NCI-H2171 treated with DMSO at 0.1 percent for 48 hours (cell line): ENCODE data around the gene RHOG.
"Not testable (repeated sequence)": the region's sequence is repeated elsewhere in the genome, so short reads cannot be mapped to it uniquely, and the experiment has no call there.

Source experiments
- DNase-seq: peaks from one replicate; lab custom pipeline; 2025; lab: John Stamatoyannopoulos, UW

The RHOG gene

DNA sequence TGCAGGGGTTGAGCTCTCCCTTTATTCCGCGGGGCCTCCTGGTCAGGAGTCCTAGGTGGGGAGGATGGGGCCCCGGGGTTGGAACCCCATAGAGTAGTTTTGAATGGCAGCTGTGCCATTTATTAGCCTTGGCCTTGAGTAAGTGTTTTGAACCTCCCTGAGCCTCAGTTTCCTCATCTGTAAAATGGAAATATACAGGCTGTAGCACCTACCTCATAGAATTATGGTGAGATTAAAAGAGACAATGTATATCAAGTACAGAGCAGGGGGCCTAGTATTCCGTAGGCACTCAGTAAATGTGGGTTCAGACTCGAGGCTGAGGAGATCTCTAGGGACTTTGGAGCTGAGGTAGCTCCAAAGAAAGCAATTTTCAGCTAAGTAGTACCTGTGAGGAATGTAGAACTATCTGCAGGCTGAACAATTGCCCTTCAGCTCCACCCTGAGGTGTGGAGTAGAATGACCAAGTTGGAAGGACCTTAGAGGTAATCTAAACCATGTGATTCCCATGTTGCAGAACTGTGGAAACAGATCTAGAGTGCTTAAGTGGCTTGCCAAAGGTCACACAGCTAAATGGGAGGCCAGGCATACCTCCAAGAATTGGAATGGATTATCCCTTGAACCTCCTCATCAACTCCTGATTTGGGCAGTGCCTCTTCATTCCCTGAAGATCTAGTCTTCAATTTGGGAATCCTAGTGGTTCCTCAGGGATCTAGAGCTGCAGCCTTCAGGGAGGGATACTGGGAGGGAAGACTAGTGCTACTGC is 31.7 kb downstream of the RHOG start:
- DNase-seq: peak; percentile 21

DNA sequence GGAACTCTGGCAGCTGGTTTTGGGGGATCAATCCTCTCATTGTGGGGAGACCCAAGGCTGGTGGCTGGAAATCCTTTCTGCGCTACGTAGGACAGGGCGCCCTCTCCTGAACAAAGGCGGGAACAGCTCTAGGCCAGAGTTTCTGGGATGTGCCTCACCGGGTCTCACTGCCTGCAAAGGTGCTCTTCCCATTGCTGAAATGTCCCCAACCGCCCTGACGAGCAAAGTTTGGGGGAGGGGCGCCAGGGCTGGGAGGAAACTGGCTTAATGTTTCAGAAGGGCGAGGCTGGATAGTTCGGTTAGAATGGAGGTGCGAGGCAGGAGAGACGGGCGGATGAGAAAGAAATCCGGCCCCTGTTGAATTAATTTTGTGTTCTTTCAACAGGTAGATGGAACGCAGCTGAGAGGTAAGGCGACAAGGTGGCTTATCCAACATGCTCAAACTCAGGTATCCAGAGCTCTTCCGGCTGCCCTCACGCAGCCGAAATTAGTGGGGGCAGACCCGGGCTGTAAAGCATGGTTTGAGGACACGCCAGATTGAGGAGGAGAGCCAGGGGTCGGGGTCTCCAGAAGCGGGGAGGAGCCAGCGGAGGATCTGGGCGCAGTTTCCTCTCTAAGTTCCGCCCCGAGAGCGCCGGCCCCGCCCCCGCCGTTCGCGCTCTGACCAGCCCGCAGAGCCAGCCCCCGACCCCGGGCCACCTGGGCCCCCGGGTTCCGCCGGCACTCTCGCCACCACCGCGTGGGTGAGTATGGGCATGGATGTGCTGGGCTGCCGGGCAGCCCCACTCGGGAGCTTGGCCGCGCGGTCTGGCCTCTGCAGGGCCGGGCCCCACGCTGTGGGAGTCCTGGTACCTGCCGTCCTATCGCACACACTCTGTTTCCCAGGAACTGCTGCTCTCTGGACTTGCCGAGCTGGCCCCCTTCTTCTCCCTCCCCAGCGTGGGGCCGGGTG is 32.6 kb downstream of the RHOG start, which contains the start of gene PGAP2:
TSS of gene PGAP2 (plus strand) at position 652 of the 952 bp plus-strand sequence. CDS start 2,700 bp downstream, outside the sequence.
- DNase-seq: peak; percentile 45

DNA sequence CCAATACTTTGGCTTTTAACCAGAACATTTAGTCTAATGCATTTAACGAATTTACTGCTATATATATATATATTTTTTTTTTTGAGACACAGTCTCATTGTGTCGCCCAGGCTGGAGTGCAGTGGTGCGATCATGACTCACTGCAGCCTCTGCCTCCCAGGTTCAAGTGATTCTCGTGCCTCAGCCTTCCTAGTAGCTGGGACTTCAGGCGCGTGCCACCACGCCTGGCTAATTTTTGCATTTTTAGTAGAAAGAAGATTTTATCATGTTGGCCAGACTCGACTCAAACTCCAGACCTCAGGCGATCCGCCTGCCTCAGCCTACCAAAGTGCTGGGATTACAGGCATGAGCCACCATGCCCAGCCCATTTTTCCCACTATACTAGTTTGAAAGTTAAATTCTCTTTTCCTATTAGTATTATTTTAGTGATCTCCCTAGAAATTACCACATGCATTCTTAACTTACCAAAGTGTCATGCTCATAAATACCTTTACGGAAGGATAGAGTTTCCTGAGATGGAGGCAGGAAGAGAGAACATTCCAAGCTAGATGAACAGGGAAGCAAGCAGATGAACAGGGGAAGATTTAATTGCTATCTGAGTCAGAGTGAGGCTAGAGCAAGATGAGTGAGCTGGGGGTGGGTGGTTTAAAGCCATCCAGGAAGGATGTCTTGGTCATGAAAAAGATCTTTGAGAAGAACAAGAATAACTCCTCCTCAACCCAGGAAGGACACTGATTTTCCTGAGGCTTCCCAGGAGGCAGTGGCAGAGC is 36.8 kb downstream of the RHOG start:
- no peak for DNase-seq

DNA sequence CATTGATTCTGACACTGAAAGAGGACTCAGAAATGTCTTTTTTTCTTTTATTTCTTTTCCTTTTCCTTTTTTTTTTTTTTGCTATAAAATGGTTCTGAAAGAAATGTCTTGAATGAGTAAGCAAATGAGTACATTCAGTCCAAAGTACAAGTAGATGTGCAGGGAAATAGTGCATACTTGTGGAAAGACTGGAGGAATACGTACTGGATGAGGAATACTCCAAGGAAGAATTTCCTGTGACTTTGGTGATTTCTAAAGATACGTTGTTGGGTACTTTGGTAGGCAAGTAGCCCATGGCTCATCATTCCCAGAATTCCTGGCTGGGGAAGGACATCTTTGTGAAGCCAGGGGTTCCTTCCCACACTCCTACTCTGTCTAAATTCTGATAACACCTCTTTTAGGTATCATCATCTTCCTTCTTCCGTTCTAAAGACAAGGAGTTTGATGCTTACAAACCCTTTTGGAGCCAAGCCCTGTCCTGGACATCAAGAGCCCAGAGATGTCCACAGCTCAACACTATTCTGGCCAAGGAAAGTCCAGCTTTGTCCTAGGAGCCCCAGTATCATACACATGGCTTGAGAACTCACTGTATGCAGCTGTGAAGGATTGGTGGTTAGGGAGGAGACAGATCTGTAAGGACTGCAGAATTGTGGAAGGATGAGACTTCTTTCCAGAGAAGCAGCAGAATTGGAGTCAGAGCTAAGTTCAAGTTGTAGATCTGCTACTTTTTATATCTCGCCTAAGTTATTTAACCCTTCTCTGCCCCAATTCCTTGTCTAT is 38.6 kb downstream of the RHOG start:
- DNase-seq: no peak

DNA sequence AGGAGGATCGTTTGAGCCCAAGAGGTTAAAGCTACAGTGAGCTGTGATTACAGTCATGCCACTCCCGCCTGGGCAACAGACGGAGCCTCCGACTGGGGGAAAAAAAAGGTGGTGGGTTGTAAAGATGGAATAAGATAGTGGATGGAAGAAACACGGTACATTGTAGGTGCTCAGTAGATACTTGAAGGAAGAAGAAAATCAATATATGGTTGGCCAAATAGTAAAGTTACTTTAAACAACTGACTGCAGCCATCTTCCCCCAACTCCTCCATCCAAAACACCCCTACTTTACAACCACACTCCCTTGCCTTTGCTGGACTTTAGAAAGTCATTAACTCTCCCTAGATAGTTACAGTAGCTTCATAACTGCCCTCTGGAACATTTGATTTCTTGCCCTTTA is 40.9 kb downstream of the RHOG start:
- DNase-seq: no peak

DNA sequence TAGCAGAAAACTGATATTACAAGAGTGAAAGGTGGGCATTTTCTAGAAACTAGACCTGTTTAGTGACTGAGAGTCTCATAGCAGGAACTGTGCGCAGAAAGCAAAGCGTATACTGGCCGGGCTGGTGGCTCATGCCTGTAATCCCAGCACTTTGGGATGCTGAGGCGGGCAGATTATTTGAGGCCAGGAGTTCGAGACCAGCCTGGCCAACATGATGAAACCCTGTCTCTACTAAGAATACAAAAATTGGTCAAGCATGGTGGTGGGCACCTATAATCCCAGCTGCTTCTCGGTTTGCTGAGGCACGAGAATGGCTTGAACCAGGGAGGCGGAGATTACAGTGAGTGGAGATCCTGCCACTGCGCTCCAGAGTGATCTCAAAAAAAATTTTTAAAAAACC is 41.6 kb downstream of the RHOG start:
- no peak for DNase-seq

DNA sequence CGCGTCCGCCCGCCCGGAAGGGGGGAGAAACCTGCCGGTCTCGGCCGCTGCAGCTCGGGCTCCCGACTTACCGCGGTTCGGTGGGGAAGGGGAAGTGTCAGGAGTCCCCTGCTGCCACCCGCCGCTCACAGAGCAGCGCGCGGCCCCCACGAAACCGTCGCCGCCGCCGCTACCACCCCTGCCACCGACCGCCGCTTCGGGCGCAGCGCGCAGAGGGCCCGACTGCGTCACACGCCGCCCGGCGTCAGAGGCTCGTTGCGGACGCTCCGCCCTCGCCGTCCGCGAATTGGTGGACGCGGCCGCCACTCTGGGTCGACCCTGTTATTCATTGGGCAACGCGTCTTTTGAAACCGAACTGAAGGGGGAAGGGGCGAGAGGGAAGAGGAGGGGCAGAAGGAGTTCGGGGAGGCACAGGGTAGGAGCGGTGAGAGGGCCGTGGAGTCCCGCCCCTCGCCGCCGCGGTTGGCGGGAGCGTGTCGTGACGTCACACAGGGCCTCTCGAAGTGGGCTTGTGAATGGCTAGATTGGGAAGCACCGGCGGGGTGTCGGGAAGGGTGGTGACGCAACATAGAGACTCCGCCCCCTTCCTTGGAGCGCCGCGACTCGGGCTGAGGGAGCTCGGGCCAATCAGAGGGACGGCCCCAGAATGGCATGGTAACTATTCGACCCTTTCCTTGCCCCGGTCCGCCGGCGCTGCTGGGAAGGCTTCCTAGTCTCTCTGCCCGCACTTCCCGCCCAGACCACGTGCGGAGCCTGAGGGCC is 43.2 kb downstream of the RHOG start, which contains the start of gene NUP98:
TSS of gene NUP98 (minus strand) at position 226 of the 762 bp plus-strand sequence. CDS start 15,437 bp downstream, outside the sequence.
- DNase-seq: peak; percentile 94

DNA sequence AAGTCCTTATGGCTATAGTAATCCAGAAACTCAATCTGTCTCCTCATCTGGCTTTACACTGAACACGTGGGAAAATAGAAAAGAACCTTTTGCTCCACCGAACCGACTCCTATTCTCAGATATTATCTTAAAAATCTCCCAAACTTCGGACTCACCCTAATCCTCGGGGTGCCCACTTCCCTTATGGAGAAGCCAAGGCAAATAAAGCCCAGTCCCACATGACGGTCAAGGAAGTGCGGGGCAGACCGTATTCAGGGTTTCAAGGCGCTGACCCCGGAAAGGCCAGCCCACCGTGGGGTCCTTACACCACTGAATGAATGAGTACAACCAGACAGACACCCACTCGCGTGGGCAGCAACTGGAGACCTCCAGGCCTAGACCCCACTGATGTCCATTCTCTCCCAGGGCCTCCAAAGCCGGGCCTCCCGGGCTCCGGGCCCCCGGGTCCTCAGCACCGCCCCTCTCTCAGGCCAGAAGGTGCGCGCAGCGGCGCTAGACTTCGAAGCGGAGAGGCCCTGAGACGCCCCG is 43.9 kb downstream of the RHOG start:
- no peak for DNase-seq

DNA sequence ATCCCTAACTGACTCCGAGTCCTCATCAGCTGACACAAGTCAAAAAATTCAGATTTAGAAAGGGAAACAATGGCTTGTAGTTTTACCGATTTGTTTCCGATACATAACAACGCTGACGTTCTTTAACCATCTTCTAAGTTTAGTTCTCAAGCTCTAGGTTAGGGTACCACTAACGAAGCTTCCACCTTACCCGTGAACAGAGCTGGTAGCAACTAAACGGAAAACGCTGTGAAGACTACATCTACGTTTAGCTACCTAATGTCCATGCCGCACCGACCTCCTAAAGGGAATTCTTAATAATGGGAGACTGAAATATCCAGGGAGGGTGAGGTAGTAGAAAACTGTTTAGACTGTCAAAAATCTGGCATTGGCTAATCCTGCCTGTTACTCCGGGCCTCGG is 44.4 kb downstream of the RHOG start:
- no peak for DNase-seq

DNA sequence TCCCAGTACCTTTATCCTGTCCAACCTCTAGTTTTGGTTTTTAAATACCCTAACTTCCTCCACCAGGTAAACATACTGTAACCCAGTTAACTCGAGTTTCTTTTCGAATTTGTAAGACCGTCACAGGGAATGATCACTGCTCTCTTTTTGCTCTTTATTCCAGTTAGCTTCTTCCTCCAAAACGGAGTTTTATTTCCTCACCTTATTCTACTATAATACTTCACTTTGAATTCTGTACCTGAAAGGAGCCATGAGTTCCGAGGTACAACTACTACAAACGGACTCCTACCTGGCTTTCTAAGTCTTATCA is 44.8 kb downstream of the RHOG start:
- DNase-seq: no peak

DNA sequence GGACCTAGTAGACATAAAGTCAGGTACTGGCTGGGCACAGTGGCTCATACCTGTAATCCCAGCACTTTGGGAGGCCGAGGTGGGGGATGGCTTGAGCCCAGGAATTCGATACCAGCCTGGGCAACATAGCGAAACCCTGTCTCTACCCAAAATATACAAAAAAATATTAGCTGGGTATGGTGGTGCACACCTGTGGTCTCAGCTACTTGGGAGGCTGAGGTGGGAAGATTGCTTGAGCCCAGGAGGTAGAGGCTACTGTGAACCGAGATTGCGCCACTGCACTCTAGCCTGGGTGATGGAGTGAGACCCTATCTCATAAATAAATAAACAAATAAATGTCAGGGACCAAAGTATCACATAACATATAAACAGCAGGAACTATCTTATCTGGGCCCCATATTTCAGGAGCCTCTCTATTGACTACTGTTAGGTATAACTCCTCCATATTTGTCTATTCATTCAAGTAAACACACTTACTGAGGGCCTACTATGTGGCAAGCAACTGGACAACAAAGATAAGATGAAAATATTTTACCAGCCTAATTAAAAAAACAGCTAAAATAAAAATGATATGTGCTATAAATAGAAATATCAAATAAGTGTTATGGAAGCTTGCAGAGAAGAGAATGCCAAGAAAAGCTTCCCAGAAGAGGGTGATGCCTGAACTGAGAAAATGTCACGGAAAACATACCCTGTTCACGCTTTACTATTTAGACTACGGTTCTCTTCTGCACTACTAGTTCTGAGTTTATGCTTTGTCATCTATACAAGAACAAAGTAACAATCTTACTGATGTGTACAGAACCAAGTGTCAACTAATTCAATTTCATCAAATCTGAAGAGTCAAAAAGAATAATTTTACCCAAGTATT is 45.4 kb downstream of the RHOG start:
- no peak for DNase-seq

DNA sequence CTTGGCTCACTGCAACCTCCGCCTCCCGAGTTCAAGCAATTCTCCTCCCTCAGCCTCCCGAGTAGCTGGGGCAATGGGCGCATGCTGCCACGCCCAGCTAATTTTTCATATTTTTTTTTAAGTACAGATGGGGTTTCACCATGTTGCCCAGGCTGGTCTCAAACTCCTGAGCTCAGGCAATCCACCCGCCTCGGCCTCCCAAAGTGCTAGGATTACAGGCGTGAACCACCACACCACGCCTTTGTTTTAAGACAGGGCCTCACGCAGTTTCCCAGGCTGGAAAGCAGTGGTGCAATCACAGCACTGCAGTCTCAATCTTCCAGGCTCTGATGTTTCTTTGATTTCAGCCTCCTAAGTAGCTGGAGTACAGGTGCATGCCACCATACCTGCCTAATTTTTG is 46.4 kb downstream of the RHOG start:
- not testable (repeated sequence) for DNase-seq

DNA sequence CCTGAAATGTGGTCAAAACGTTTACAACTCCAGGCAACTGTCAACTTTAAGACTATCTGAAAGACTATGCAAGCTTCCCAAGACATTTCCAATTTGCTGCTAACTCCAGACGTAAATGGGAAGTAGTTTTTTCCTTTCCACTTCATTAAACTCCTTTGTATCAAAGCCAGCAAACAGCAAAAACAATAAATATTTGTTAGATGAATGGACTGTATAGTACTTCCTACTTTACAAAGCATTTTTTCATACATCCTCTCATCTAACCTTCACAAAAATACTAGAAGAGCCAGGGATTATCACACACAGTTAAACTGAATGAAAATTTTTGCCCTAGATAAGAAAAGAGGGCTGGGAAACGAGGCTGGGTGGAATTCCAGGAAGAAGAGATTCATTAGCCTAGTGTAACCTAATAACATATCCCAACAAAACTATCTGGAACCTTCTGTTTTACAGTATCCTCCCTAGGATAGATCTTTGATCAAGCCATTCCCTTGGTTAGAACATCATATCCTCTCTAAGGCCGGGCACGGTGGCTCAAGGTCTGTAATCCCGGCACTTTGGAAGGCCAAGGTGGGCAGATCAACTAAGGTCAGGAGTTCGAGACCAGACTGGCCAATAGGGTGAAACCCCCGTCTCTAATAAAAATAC is 53.9 kb downstream of the RHOG start:
- no peak for DNase-seq

DNA sequence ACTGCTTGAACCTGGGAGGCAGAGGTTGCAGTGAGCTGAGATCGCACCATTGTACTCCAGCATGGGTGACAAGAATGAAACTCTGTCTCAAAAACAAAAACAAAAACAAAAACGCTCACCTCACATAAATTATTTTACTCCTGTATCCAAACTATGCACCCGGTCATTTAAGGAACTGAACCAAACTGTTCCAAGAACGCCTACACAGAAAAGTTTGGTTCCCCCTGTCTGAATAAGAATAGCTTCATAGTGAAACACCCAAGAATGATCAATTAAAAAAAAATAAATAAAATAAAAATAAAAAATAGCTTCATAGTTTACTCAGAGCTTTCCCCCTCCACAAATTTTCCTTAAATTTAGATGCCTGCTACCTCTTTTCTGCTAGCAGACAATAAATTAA is 57.1 kb downstream of the RHOG start:
- no peak for DNase-seq

DNA sequence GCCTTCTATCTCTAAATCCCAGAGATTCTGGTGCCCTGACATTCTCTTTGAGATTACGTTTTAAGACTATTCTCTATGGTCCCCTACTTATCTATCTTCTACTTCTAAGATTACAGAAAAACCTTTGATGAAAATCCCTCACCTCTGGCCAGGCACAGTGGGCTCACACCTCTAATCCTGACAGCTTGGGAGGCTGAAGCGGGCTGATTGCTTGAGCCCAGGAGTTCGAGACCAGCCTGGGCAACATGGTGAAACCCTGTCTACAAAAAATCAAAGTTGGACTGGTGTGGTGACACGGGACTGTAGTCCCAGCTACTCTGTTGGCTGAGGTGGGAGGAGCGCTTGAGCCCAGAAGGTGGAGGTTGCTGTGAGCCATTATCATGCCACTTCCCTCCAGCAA is 57.8 kb downstream of the RHOG start:
- no peak for DNase-seq

DNA sequence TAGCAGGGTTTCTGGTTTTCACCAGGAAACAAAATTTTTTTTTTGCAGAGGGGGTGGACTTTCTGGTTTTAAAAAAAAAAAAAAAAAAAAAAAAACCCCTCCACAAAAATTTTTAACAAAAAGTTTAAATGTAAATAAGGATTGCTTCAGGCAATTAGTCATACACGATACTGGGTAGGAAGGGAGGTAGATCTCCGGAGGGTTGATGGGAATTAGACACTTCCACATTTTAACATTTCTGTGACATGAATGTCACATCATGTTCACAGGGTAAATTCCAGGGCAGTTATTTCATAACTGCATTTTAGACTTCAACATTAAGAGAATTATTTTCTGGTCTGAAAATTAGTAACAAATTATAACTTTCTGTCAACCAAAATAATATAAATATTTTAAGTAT is 59.3 kb downstream of the RHOG start:
- no peak for DNase-seq
